Coronary artery (tissue), 2 donors: ENCODE measurements around the gene KRTAP19-1.

Source experiments
- DNase-seq: peaks from one replicate; pipeline ENCODE4 v3.0.0-alpha.2; 2017; ENCODE audit warnings: low spot score
- H3K27ac ChIP-seq, 2 donors: fragments of 200-600 bp; sonication (generic); one replicate each; pipeline ENCODE4 v1.5.1; 2016 to 2019
- H3K4me3 ChIP-seq: fragments of 200-600 bp; sonication (generic); 2 replicates; pipeline ENCODE4 v1.5.1; 2016; ENCODE audit warnings: mild to moderate bottlenecking, moderate library complexity
- CTCF ChIP-seq: fragments of 200-600 bp; sonication (generic); IDR thresholded peaks from one replicate; pipeline ENCODE4 v1.5.1; 2019; ENCODE audit warnings: antibody characterized with exemption

Gene KRTAP19-1

GRCh38 chr21:30487336-30487735 lies 7.2 kb upstream of the KRTAP19-1 start, which contains the start of gene KRTAP19-2:
Gene KRTAP19-2, minus strand, starts transcription at chr21:30487436. Its CDS starts 88 bp downstream, at chr21:30487348.
- no peak for DNase-seq
- Histone ChIP-seq H3K27ac (no peak within 1 kb of the TSS), H3K4me3 (no peak within 1 kb of the TSS)
- no peak for TF ChIP-seq CTCF

GRCh38 chr21:30486180-30486579 lies 6.0 kb upstream of the KRTAP19-1 start:
- no peak for DNase-seq
- Histone ChIP-seq H3K27ac (no peak overlapping the region), H3K4me3 (no peak overlapping the region)
- TF ChIP-seq CTCF, result no peak

GRCh38 chr21:30482130-30482529 lies 2.0 kb upstream of the KRTAP19-1 start:
- Histone ChIP-seq H3K4me3 (no peak overlapping the region), H3K27ac (no peak overlapping the region)
- DNase-seq, result no peak
- no peak for TF ChIP-seq CTCF

- no peak for DNase-seq
- no peak overlapping the region for H3K27ac ChIP-seq
- no peak for TF ChIP-seq CTCF
- no peak overlapping the region for H3K4me3 ChIP-seq
Measured at GRCh38 chr21:30479259-30479658, 908 bp downstream of the KRTAP19-1 start.

GRCh38 chr21:30478004-30478403 lies 2.2 kb downstream of the KRTAP19-1 start:
- Histone ChIP-seq H3K27ac (no peak overlapping the region), H3K4me3 (no peak overlapping the region)
- no peak for DNase-seq
- no peak for TF ChIP-seq CTCF

GRCh38 chr21:30468900-30469714 lies 11.1 kb downstream of the KRTAP19-1 start:
- Histone ChIP-seq H3K27ac (no peak overlapping the region), H3K4me3 (no peak overlapping the region)
- DNase-seq, result no peak
- TF ChIP-seq CTCF, result no peak

- no peak for DNase-seq
- TF ChIP-seq CTCF, result no peak
- no peak overlapping the region for H3K4me3 ChIP-seq
- no peak overlapping the region for H3K27ac ChIP-seq
Measured at GRCh38 chr21:30463713-30464112, 16.5 kb downstream of the KRTAP19-1 start.
